Activated T-cell treated with anti-CD3 and anti-CD28 coated beads, Interleukin-2, amount 50 U/mL, for 1 hour (primary cell): ENCODE results near the gene MPP4.

Source experiments
- DNase-seq: peaks from one replicate; pipeline ENCODE4 v3.0.0-alpha.2; 2020

The MPP4 gene, protein sequence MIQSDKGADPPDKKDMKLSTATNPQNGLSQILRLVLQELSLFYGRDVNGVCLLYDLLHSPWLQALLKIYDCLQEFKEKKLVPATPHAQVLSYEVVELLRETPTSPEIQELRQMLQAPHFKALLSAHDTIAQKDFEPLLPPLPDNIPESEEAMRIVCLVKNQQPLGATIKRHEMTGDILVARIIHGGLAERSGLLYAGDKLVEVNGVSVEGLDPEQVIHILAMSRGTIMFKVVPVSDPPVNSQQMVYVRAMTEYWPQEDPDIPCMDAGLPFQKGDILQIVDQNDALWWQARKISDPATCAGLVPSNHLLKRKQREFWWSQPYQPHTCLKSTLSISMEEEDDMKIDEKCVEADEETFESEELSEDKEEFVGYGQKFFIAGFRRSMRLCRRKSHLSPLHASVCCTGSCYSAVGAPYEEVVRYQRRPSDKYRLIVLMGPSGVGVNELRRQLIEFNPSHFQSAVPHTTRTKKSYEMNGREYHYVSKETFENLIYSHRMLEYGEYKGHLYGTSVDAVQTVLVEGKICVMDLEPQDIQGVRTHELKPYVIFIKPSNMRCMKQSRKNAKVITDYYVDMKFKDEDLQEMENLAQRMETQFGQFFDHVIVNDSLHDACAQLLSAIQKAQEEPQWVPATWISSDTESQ

GRCh38 chr2:201698588-201699226 is at the start of gene MPP4:
Gene MPP4 (minus strand): TSS chr2:201698644. CDS start chr2:201693954, 4,690 bp downstream.
- DNase-seq = no peak

DNA sequence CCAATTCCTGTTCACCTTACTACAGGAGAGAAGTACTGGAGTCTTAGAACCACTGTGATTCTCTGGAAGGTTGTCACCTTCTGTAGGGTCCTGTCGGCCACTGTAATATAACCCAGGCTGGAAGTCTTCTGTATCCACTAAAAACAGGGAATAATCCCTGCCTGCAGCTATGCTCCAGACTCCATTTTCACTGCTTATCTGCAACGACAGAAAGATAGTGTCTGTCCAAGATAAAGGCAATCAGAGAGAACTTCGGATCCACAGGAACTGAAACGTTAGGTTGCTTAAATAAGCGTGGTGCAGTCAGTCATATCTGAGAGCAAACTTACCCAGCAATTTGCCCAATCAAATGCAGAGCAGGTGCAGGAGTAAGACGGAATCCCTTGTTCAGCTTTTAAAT is 48.1 kb upstream of the MPP4 start:
- DNase-seq = no peak

- no peak for DNase-seq
These were observed 37.0 kb upstream of the MPP4 start for GRCh38 chr2:201735486-201735885.

DNA sequence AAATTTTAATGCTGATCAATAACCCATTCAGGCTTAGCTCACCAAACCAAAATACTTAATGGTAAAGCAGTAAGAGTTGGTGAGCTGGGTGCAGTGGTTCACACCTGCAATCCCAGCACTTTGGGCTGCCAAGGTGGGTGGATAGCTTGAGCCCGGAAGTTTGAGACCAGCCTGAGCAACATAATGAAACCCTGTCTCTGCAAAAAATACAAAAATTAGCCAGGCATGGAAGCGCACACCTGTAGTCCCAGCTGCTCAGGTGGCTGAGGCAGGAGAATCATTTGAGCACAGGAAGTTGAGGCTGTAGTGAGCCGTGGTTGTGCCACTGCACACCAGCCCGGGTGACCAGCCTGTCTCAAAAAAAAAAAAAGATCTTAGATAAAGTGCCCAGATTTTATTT is 35.7 kb upstream of the MPP4 start:
- no peak for DNase-seq

- no peak for DNase-seq
These were observed 35.1 kb upstream of the MPP4 start for GRCh38 chr2:201733544-201733943.

GRCh38 chr2:201730651-201731285 is 32.3 kb upstream of the MPP4 start:
- DNase-seq = no peak

GRCh38 chr2:201715459-201715858 is 17.0 kb upstream of the MPP4 start:
- DNase-seq = no peak

DNA sequence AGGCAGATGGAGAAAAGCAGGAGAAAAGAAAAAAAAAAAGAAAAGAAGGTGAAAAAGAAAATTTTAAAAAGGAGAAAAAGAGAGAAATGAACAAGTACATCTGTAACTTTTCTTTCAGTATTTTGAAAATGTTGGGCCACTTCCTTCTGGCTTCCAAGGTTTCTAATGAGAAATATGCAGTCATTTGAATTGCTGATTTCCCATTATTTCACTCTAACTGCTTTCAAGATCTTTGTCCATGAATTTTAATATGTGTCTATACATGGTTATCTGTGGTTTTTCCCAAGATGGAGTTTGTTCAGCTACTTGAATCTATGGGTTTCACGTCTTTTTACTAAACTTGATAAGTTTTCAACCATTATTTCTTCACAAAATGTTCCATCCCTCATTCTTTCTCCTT is 14.3 kb upstream of the MPP4 start:
- DNase-seq = no peak

- DNase-seq = no peak
These were observed 11.3 kb upstream of the MPP4 start for GRCh38 chr2:201709747-201710146.

DNA sequence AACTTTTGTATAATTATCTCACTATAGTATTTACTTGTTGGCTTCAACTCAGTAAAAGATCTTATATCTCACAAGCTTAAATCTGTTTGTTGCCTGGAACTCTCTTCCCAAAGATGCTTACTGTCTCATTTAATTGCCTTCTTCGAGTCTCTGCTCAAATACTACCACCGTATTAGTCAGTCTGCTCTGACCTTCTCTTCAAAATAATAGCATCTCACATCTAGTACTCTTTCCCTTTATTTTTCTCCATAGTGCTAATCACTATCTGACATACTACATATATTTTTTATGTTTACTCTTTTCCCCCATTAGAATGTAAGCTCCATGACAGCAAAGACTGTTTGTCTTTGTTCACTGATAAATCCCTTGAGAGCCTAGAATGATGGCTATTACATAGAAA is 10.6 kb upstream of the MPP4 start:
- no peak for DNase-seq

DNA sequence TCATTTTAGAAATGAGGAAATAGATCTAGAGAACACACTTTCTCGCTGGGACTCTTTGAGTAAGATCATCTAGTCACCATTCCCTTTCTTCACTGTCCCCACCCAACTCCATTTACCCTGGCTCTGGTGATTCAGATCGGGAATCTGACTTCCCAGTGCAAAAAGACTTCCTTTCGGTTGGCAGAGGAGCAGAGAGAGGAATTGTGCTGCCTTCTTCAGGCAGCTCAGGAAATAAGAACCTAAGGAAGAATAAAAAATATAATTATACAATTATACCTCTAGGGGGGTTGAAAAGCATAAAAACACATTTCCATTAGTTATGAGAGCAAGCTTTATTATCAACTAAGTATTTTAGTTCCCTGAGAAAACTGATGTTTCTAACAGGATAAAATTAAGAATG is 9.3 kb upstream of the MPP4 start:
- no peak for DNase-seq

DNA sequence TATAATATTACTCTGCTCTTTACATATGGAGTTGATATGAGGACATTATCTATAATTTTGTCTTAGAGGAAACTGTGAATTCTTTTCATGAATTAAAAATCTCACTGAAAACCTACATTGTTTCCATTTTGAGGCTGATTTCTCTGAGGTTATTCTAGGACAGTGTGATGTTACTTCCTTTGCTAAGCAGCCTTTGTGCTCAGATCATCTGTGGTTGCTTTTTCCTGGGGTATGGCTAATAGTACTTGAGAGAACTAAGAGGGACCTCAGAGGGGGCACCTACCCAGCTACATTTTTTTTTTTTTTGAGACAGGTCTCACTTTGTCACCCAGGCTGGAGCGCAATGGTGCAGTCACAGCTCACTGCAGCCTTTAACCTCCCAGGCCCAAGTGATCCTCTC is 8.7 kb upstream of the MPP4 start:
- no peak for DNase-seq

DNA sequence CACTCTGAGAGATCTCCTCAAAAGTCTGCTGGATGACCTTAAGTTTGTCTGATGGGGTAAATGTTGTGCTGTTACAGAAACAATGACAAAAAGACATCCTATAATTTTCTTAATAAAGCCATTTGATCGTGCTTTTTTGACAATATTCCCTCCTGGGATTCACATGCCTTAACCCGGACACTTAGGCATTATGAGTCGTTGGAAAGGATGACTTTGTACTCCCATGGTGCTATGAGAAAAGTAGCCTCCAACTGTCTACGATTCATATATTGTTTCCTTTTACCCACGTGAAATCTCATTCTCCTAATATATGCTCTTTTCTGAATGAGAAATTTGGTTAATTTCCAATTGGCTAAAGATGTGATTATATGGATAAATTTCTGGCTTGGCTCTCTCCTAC is 6.1 kb upstream of the MPP4 start:
- no peak for DNase-seq

DNA sequence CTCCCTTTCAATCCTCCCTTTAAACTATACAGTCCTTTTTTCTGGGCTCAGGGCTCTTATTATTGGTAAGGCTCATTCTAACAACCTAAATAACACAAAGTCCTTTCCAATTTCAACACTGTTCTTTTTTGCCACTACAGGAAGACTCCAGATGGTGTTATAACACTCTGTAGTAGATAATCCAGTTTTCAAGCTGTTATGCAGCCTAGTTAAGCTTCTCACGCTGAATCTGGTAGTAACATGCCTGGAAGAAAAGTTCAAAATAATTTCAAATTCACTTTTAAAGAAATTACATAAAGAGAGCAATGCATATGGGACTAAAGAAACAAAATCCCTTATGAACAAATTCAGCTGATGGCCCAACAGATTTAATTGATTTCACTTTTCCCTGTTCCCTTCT is 3.2 kb upstream of the MPP4 start:
- no peak for DNase-seq

- no peak for DNase-seq
These were observed 972 bp upstream of the MPP4 start for GRCh38 chr2:201699416-201699815.

DNA sequence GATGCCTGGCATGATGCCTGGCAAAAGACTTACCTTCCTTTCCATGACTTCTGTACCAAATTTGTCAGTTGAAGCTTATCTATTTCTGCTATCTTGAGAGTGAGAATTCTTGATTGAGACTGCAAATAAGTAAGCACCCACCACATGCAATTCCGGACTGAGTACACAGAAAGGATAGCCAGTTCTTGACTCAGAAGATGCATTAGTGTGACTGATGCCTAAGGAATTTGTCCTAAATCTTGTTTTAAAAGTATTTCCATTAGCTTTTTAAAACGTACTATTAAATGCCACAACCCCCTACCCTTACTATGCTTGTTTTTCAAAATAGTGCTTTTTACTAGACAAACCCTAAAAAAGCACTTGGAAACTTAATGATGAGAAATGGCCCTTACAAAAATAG is 545 bp downstream of the MPP4 start:
- no peak for DNase-seq

DNA sequence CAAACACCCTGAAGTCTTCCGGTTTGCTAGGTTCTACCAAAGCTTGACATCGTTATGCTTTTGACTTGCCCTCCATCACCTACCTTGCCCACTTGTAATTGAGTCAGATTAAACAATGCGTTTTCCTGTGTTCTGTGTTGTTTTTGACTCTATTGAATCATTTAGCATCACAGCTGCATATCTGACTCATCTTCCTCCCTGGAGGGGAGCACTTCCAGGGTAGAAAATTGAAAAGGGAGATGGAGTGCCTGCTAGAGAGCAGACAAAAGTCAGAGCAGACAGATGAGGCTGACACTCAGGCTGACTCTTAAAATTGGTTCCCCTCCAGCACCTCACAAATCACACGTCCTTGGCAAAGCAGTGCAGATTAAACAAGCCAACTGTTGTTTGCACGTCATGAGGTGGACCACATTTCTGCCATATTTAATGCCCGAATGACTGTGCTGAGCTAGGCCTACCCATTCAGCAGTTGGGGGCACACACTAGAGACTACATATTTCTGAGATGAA is 2.2 kb downstream of the MPP4 start:
- DNase-seq = no peak

DNA sequence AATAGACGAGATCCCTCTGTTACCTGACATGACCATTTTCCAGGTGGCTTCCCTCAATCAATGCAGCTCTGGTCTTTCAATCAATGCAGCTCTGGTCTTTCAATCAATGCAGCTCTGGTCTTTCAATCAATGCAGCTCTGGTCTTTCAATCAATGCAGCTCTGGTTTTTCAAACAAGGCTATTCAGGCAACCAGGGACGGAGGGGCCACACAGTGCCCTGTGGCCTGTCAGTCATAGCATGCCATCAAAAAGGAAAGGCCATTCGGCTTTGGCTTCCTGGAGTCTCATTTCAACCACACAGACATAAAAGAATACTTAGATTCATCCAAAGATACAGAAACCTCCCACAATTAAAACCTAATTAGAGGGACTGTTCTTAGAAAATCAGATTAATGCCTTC is 13.3 kb downstream of the MPP4 start:
- DNase-seq = no peak

DNA sequence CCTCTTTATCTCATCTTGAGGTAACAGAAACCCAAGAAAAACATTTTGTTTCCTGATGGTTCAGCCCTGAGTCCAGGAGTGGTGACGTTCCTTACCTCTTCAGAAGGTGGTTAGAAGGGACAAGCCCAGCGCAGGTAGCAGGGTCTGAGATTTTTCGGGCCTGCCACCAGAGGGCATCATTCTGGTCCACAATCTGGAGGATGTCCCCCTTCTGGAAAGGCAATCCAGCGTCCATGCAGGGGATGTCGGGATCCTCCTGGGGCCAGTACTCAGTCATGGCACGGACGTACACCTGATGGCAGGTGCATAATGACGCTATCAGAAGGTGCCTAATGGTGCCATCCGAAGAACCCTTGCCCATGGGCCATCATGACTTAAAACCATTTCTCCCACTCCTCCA is 17.7 kb downstream of the MPP4 start:
- DNase-seq = no peak

DNA sequence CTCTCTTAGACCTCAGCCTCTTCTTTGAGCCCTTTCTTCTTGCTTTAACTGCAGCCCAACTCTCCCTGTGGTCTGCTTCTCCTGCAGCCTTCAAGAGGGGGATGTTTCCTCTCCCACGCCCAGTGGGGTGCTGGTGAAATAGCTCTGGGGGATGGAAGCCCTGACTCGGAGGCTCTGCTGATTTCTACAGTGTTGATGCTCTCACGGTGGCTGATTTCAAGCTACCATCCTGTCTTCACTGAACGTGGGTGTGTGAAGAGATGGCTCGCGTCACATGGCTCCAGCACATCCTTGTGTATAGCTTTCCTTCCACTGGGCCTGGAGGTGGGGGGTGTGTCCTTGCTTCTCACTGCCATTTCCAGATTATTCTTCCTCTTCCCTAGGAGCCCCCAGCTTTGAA is 20.0 kb downstream of the MPP4 start:
- DNase-seq = no peak

DNA sequence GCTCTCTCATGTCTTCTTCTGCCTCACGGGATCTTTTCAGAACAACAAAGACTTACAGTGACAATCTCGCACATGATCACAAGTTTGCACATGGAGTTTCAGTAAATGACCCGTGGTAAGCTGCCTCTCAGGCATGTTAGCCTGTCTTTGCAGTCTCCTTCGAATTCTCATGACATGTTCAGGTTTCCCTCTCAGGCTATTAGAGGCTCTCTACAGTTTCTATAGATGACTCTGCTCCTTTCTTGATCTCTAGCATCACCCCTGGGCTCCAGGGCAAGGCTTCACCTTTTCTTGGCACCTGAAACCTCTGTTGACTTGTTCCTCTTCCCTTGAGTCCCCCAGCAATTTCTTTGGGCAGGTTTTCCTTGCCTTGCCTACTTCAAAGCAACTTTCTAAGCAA is 23.0 kb downstream of the MPP4 start:
- DNase-seq = no peak

DNA sequence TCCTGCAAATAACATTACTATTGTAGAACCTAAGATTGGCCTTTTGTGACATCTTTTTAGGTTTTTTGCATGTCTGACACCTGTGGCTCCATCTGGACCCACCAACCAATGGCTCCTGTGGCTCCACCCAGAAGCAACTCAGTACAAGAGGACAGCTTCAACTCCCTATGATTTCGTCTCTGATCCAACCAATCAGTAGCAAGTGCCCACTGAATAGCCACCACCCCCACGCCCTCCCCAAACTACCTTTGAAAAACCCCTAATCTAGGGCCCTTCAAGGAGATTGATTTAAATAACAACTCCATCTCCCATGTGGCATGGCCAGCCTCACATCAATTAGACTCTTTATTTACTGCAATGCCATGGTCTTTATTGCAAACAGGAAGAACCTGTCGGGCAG is 23.6 kb downstream of the MPP4 start:
- DNase-seq = no peak

- DNase-seq = no peak
These were observed 24.1 kb downstream of the MPP4 start for GRCh38 chr2:201674298-201674697.

- no peak for DNase-seq
These were observed 24.9 kb downstream of the MPP4 start for GRCh38 chr2:201673546-201673945.
